Stomach smooth muscle (tissue), 2 donors: ENCODE measurements around the gene TRIM37.
"Not testable (repeated sequence)": the region's sequence is repeated elsewhere in the genome, so short reads cannot be mapped to it uniquely, and the experiment has no call there.

Source experiments
- H3K27ac ChIP-seq: one replicate; pipeline ENCODE4 v1.7.0; 2013; ENCODE audit warnings: mild to moderate bottlenecking, low read length, inconsistent platforms
- H3K27me3 ChIP-seq, 2 donors: one replicate each; pipeline ENCODE4 v1.7.0; 2013; ENCODE audit warnings: low read length in 2 of 2; ENCODE audit not compliant: insufficient read depth in 2 of 2, control insufficient read depth in 1 of 2
- H3K36me3 ChIP-seq, 2 donors: one replicate each; pipeline ENCODE4 v1.7.0; 2013; ENCODE audit warnings: low read length in 2 of 2; ENCODE audit not compliant: control insufficient read depth in 2 of 2, insufficient read depth in 2 of 2
- H3K4me1 ChIP-seq: one replicate; pipeline ENCODE4 v1.7.0; 2013; ENCODE audit warnings: low read length; ENCODE audit not compliant: control insufficient read depth, insufficient read depth
- H3K4me3 ChIP-seq, 2 donors: one replicate each; pipeline ENCODE4 v1.7.0; 2013; ENCODE audit warnings: low read length in 2 of 2
- H3K9ac ChIP-seq, 2 donors: one replicate each; pipeline ENCODE4 v1.7.0; 2013; ENCODE audit warnings: low read length in 2 of 2, mild to moderate bottlenecking in 1 of 2
- H3K9me3 ChIP-seq, 2 donors: one replicate each; pipeline ENCODE4 v1.7.0; 2013; ENCODE audit warnings: low read length in 2 of 2; ENCODE audit not compliant: control insufficient read depth in 2 of 2
- donor health status: healthy.
- donor health status: Pancreatic carcinoma.

The TRIM37 gene

GRCh38 chr17:59110973-59111372 is 4.3 kb upstream of the TRIM37 start:
- H3K4me3 ChIP-seq: no peak overlapping the region
- H3K9me3 ChIP-seq: no peaks in the 10 kb centered on the region
- peaks cover 5% of the 10 kb centered on the region for H3K4me1 ChIP-seq
- H3K9ac ChIP-seq: no peak overlapping the region
- no peak overlapping the region for H3K27ac ChIP-seq
- H3K36me3 ChIP-seq: peaks cover 5 to 6% of the 10 kb centered on the region in 2 donors
- no peaks in the 10 kb centered on the region for H3K27me3 ChIP-seq

DNA sequence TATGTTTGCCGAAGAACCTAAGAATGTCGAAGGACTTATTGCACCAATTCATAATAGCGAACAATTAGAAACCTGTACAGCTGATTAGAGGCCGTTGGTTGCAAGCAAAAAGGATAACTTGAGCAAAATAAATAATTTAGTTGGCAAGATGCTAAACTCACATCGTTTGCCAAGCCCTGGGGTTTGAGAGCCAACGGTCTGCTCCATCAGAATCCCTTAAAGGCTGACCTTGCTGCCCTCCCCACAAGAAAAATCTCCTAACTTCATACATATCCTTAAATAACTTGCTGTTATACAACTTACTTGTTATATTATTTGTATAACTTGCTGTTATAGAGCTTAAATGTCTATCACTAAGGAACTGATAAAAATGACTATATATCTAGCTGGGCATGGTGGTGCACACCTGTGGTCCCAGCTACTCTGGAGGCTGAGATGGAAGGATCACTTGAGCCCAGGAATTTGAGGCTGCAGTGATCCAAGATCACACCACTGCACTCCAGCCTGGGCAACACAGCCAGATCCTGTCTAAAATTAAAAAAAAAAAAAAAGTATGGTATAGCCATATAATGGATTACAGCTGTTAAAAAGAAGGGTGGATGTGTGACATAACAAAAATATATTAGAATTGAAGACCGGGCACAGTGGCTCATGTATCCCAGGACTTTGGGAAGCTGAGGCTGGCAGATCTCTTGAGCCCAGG is 1.9 kb upstream of the TRIM37 start:
- H3K9ac ChIP-seq: no peak overlapping the region
- no peak overlapping the region for H3K27ac ChIP-seq
- peaks cover 0 to 6% of the 10 kb centered on the region in 2 donors for H3K36me3 ChIP-seq
- H3K27me3 ChIP-seq: no peaks in the 10 kb centered on the region
- peaks cover 5% of the 10 kb centered on the region for H3K4me1 ChIP-seq
- H3K9me3 ChIP-seq: no peaks in the 10 kb centered on the region
- no peak overlapping the region for H3K4me3 ChIP-seq

DNA sequence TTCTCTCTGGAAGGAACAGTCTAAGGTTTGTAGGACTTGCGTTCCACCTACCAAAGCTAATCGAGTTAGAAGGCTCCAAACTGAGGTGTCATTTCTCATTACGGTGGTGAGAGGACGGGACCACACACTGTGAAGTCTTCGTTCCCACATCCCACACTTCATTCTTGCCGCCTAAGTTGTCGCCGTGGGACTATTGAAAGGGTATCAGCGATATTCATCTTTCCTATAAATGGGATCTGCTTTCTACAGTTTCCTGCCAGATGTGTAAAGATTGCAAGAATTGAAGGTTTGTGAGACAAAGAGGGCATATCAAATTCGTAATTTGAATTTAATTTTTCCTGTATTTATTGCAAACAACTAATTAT is 608 bp upstream of the TRIM37 start:
- H3K9ac ChIP-seq: peak overlapping the region; percentile 73 to 89
- peaks cover 0 to 6% of the 10 kb centered on the region in 2 donors for H3K36me3 ChIP-seq
- peaks cover 5% of the 10 kb centered on the region for H3K4me1 ChIP-seq
- no peaks in the 10 kb centered on the region for H3K27me3 ChIP-seq
- peak overlapping the region; percentile 88 for H3K27ac ChIP-seq
- H3K4me3 ChIP-seq: peak overlapping the region; percentile 88 to 97
- no peaks in the 10 kb centered on the region for H3K9me3 ChIP-seq

DNA sequence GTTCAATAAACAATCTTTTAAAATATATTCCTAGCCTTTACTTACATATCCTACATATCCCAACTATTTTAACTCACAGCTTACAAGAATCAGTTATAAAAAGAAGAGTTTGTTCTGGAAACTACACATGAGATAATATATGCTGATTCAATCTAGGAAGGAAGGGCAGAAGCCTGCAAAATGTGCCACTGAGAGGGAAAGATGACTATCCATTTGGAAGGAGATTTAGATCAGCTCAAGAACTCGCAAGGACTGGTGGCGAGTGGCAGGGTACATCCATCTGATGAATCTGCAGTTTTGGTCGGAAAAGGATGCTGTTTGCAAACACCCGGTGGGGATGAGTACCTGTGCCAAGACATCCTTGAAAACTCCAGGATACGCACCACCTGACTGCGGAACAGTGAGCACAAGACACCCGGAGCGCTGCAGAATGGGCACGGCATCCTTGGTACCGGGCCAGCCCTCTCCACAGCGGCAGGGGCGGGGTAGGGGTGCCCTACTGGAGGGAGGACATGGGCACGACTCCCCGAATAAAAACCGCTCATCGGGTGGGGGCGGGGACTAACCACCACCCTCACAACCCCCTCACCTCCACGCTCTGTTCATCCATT is 723 bp downstream of the TRIM37 start:
- Histone ChIP-seq H3K4me1 (peaks cover 5% of the 10 kb centered on the region), H3K27ac (peak overlapping the region; percentile 88), H3K4me3 (peak overlapping the region; percentile 88 to 97), H3K9ac (peak overlapping the region; percentile 73 to 80), H3K9me3 (no peaks in the 10 kb centered on the region), H3K36me3 (no peaks in the 10 kb centered on the region), H3K27me3 (no peaks in the 10 kb centered on the region)

- H3K9ac ChIP-seq: no peak overlapping the region
- no peaks in the 10 kb centered on the region for H3K36me3 ChIP-seq
- no peaks in the 10 kb centered on the region for H3K4me1 ChIP-seq
- H3K27ac ChIP-seq: no peak overlapping the region
- H3K27me3 ChIP-seq: no peaks in the 10 kb centered on the region
- H3K9me3 ChIP-seq: no peaks in the 10 kb centered on the region
- no peak overlapping the region for H3K4me3 ChIP-seq
These were observed 5.5 kb downstream of the TRIM37 start for GRCh38 chr17:59101178-59101577.

- Histone ChIP-seq H3K36me3 (no peaks in the 10 kb centered on the region), H3K9me3 (no peaks in the 10 kb centered on the region), H3K9ac (no peak overlapping the region), H3K4me3 (no peak overlapping the region), H3K27me3 (no peaks in the 10 kb centered on the region), H3K27ac (no peak overlapping the region), H3K4me1 (no peaks in the 10 kb centered on the region)
These were observed 8.8 kb downstream of the TRIM37 start for GRCh38 chr17:59097876-59098275.

DNA sequence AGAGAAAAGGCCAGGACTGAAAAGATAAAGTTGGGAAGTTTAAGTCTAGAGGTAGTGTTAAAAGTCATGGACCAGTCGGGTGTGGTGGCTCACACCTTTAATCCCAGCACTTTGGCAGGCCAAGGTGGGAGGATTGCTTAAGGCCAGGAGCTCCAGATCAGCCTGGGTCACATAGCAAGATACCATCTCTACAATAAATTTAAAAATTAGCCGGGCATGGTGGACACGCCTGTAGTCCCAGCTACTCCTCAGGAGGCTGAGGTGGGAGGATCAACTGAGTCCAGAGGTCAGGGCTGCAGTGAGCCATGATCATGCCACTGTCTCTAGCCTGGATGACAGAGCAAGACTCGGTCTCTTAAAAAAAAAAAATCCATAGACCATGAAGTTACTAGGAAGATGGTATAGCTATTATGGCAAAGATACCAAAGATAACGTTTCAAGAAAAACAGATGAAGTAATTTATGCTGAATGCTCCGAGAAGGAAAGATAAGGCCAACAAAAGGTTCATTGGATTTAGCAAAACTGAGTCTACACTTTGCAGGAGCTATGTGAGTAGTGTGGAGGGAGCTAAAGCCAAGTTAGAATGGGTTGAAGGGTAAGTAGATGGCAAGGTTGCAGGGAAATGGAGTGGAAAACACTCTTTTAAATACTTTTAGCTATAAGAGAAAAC is 11.7 kb downstream of the TRIM37 start:
- Histone ChIP-seq H3K27me3 (no peaks in the 10 kb centered on the region), H3K4me3 (no peak overlapping the region), H3K9me3 (no peaks in the 10 kb centered on the region), H3K36me3 (no peaks in the 10 kb centered on the region), H3K4me1 (no peaks in the 10 kb centered on the region), H3K9ac (no peak overlapping the region), H3K27ac (no peak overlapping the region)

GRCh38 chr17:59093702-59094231 is 12.9 kb downstream of the TRIM37 start:
- H3K9ac ChIP-seq: no peak overlapping the region
- H3K27ac ChIP-seq: no peak overlapping the region
- H3K36me3 ChIP-seq: peaks cover 3 to 5% of the 10 kb centered on the region in 2 donors
- H3K9me3 ChIP-seq: no peaks in the 10 kb centered on the region
- H3K4me1 ChIP-seq: no peaks in the 10 kb centered on the region
- H3K27me3 ChIP-seq: no peaks in the 10 kb centered on the region
- H3K4me3 ChIP-seq: peak overlapping the region; percentile 0 to 10

- Histone ChIP-seq H3K36me3 (peaks cover 3 to 5% of the 10 kb centered on the region in 2 donors), H3K9ac (no peak overlapping the region), H3K27ac (no peak overlapping the region), H3K4me3 (peak overlapping the region; percentile 0 to 10), H3K27me3 (no peaks in the 10 kb centered on the region), H3K9me3 (no peaks in the 10 kb centered on the region), H3K4me1 (no peaks in the 10 kb centered on the region)
These were observed 13.5 kb downstream of the TRIM37 start for GRCh38 chr17:59093145-59093701.

DNA sequence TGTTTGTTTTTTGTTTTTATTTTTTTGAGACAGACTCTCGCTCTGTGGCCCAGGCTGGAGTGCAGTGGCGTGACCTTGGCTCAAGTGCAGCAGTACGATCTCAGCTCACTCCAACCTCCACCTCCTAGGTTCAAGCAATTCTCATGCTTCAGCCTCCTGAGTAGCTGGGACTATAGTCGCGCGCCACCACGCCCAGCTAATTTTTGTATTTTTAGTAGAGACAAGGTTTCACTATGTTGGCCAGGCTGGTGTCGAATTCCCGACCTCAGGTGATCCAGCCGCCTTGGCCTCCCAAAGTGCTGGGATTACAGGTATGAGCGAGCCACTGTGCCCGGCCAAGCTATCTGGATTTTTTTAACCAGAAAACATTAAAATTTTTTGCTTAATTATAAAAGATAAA is 16.1 kb downstream of the TRIM37 start:
- H3K9me3 ChIP-seq, H3K36me3 ChIP-seq, H3K27ac ChIP-seq, H3K27me3 ChIP-seq, H3K4me3 ChIP-seq, H3K9ac ChIP-seq, H3K4me1 ChIP-seq: not testable (repeated sequence)
